Measurements from ENCODE around the gene OR1N2.
"Not testable (repeated sequence)": the region's sequence is repeated elsewhere in the genome, so short reads cannot be mapped to it uniquely, and the experiment has no call there.

The OR1N2 gene

GRCh38 chr9:122552812-122553211, at the start of gene OR1N2:
TSS of gene OR1N2 (plus strand) at chr9:122553112. CDS start at chr9:122553212, 100 bp downstream.
- no peak for DNase-seq (ENCODE audit: low read depth)

- DNase-seq (ENCODE audit: low read depth), result no peak
Observed at GRCh38 chr9:122506964-122507363, 45.9 kb upstream of the OR1N2 start.

- DNase-seq (ENCODE audit: low read depth), result no peak
Observed at GRCh38 chr9:122510502-122510901, 42.4 kb upstream of the OR1N2 start, which contains the start of gene OR1J2. TSS of gene OR1J2 (plus strand) at chr9:122510802. CDS start at chr9:122510802, 0 bp downstream.

- DNase-seq (ENCODE audit: low read depth), result no peak
Observed at GRCh38 chr9:122518226-122518625, 34.7 kb upstream of the OR1N2 start.

DNA sequence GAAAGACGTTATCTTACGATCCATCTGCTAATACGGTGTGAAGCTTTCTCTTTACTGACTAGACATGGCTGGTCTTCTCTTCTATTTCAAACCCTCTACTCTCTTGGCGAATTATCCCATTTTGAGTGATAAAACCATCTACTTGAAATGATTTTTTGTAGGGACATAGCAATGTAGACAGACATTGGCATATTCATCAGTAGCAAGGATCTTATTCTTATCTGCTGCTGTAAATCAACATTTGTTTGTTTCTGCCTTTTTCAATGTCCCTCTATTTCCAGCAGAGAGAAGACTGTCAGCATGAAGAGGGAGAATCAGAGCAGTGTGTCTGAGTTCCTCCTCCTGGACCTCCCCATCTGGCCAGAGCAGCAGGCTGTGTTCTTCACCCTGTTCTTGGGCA, 34.1 kb upstream of the OR1N2 start, which contains the start of gene OR1J4:
OR1J4 (plus strand) TSS at position 301 of the 400 bp plus-strand sequence; CDS start at position 301, 0 bp downstream.
- no peak for DNase-seq (ENCODE audit: low read depth)

DNA sequence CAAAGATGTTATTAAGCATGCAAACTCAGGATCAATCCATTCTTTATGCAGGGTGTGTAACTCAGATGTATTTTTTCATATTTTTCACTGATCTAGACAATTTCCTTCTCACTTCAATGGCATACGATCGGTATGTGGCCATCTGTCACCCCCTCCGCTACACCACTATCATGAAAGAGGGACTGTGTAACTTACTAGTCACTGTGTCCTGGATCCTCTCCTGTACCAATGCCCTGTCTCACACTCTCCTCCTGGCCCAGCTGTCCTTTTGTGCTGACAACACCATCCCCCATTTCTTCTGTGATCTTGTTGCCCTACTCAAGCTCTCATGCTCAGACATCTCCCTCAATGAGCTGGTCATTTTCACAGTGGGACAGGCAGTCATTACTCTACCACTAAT, 33.5 kb upstream of the OR1N2 start:
- no peak for DNase-seq (ENCODE audit: low read depth)

DNA sequence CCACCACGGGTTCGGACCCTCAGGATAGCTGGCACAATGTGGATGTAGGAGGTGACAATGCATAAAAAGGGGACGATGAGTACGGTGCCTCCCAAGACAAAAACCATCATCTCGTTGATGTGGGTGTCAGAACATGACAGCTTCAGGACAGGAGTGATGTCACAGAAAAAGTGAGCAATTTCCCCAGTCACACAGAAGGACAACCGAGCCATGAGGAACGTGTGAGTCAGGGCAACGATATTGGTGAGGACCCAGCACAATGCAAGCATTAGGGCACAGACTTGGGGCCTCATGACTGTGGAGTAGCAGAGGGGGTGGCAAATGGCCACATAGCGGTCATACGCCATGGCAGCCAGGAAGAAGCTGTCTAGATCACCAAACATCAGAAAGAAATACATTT, 26.3 kb upstream of the OR1N2 start:
- no peak for DNase-seq (ENCODE audit: low read depth)

GRCh38 chr9:122527193-122527592, 25.7 kb upstream of the OR1N2 start, which contains the start of gene OR1N1:
TSS of gene OR1N1 (minus strand) at chr9:122527293. CDS start at chr9:122527293, 0 bp downstream.
- DNase-seq (ENCODE audit: low read depth), result no peak

- not testable (repeated sequence) for DNase-seq (ENCODE audit: low read depth)
Observed at GRCh38 chr9:122531157-122531556, 21.8 kb upstream of the OR1N2 start.

DNA sequence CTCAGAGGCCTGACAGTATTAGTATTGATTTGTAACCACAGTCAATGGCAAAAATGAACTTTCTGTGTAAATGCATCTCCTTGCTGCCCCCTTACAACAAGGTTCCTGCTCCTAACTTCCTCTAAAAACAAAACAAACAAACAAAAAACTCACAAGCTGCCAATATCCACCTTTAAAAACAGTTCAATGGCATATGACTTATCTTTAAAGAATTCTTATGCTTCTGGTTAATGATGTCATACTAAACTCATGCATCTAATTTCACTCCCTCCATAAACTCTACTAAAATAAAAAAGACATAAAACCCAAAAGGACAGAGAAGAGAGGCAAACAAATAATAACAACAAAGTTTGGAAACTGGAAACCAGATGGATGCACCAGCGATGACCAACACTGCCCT, 16.8 kb upstream of the OR1N2 start:
- no peak for DNase-seq (ENCODE audit: low read depth)

DNA sequence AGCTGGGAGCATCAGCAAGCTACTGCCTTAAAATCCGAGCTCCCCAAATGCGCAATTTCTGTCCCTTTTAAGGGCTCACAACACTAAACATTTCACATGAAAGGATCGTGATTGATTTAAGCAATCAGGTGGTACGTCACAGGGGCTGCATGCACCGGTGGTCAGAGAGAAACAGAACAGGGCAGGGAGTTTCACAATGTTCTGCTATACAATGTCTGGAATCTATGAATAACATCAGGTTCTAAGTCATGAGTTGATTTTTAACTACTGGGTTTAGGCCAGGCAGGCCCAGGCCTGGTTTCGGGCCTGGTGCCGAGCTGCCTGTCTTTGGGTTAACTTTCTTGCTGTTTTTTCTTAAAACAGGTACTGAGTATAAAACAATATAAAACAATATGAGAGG, 15.8 kb upstream of the OR1N2 start:
- DNase-seq (ENCODE audit: low read depth), result not testable (repeated sequence)

GRCh38 chr9:122538757-122539156, 14.2 kb upstream of the OR1N2 start:
- no peak for DNase-seq (ENCODE audit: low read depth)

GRCh38 chr9:122546196-122546595, 6.7 kb upstream of the OR1N2 start:
- no peak for DNase-seq (ENCODE audit: low read depth)

DNA sequence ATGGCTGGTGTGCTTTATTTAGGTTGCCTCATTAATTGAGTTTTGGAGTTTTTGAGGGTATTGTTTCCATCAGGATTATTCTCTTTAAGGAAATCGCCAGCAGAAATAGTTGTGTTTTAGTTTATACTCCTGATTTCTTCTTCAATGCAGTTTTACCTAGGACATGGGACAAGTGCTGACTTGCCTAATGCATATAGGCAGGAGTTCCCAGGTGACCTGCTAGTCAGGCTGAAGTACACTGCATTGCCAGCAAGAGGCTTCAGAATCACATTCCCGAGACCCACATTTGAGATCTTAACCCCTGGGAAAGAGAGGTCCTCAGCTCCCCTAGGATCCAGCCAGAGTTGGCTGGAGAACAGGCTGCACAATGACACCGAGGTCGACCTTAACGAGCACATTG, 1.5 kb upstream of the OR1N2 start:
- no peak for DNase-seq (ENCODE audit: low read depth)

- no peak for DNase-seq (ENCODE audit: low read depth)
Observed at GRCh38 chr9:122561446-122561845, 8.5 kb downstream of the OR1N2 start.

DNA sequence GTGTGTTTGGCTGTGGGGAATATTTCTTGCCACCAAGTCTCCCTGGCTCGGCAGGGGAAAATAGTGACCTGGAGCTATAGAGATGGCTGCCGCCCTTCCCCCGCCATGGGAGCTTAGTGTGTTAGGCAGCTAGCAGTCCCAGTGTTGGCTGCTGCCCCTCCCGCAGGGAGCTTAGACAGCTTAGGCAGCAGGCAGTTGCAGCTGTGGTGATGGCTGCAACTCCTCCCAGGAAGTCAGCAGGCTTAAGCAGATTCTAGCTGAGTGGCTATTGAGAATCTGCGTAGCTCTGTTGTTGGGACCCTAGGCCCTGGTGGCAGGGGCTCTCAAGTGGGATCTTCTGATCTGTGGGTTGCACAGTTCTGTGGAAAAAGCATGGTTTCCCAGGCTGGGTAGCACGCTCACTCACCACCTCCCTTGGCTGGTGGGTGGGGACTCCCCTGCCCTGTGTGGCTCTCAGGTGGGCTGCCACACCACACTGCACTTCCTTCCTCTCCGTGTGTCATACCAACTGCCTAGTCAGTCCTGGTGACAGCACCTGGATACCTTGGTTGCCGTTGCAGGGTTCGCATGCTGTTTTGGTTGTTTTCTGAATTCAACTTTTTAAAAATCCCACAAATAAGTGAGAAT, 9.3 kb downstream of the OR1N2 start:
- no peak for DNase-seq (ENCODE audit: low read depth)

- DNase-seq (ENCODE audit: low read depth), result no peak
Observed at GRCh38 chr9:122567901-122568300, 15.0 kb downstream of the OR1N2 start.

DNA sequence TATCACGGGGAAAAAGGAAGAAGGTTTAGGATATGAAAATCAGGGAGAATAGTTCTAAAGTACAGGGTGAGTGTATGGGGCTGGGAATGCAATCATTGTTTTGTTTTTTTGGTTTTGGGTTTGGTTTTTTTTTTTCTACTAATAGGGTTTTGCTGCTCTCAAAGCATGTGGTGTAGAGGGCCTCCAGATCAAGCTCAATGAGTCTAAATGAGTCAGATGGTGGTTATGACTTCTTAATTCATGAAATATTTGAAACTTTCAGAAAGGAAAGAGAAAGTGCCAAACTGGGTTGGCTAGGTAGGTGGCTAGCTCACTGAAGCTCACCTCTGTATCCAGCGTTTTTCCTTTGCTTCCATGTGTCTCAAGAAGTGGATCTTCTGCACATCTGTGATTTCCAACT, 19.5 kb downstream of the OR1N2 start:
- no peak for DNase-seq (ENCODE audit: low read depth)

DNA sequence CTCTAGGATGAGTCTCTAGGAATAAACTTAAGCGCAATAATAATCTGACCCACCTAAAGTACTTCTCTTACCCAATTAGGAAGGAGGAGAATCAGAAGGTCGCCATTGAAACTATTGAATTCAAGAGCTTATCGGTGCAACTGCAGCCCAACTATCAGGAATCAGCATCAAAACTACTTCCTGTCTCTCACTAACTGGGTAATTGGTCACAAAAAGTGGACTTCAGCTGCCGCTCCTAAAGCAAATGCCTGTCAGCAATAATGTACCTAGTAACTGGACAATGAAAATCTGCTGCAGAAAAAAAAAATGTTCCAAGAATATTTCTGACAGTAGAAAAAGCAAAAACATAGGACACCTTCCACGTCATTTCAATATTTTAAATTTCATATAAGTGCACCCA, 27.0 kb downstream of the OR1N2 start:
- DNase-seq (ENCODE audit: low read depth), result no peak

- no peak for DNase-seq (ENCODE audit: low read depth)
Observed at GRCh38 chr9:122580360-122580759, 27.4 kb downstream of the OR1N2 start.

- not testable (repeated sequence) for DNase-seq (ENCODE audit: low read depth)
Observed at GRCh38 chr9:122583284-122583683, 30.4 kb downstream of the OR1N2 start, which contains the start of gene OR1L8. TSS of gene OR1L8 (minus strand) at chr9:122583384. CDS start at chr9:122568477, 14,907 bp downstream.
